Loucy (cell line): ENCODE measurements around the gene ADARB2.

Experiments used
- H2AFZ ChIP-seq: fragments of 200-600 bp; sonication (generic); 2 replicates; pipeline ENCODE4 v1.6.0; 2016; ENCODE audit warnings: antibody characterized with exemption, mild to moderate bottlenecking, low read length, moderate library complexity
- H3F3A ChIP-seq: fragments of 200-600 bp; 2 replicates; pipeline ENCODE4 v1.6.0; 2016; ENCODE audit warnings: antibody characterized with exemption, low read depth, mild to moderate bottlenecking
- H3K27me3 ChIP-seq: fragments of 200-600 bp; sonication (generic); 2 replicates; pipeline ENCODE4 v1.6.1; 2014; ENCODE audit warnings: low read length, mild to moderate bottlenecking; ENCODE audit not compliant: insufficient read depth, poor library complexity, severe bottlenecking
- H3K36me3 ChIP-seq: fragments of 200-600 bp; sonication (generic); 2 replicates; pipeline ENCODE4 v1.6.1; 2016; ENCODE audit warnings: low read length; ENCODE audit not compliant: insufficient read depth
- H3K4me1 ChIP-seq: fragments of 200-600 bp; sonication (generic); 2 replicates; pipeline ENCODE4 v1.5.1; 2014; ENCODE audit warnings: low read length, mild to moderate bottlenecking; ENCODE audit not compliant: insufficient read depth, poor library complexity, severe bottlenecking
- H3K4me2 ChIP-seq: fragments of 200-600 bp; sonication (generic); 2 replicates; pipeline ENCODE4 v1.6.0; 2014; ENCODE audit warnings: antibody characterized with exemption, low read length, low read depth, mild to moderate bottlenecking; ENCODE audit not compliant: poor library complexity, severe bottlenecking
- H3K4me3 ChIP-seq: fragments of 200-600 bp; sonication (generic); 2 replicates; pipeline ENCODE4 v1.5.1; 2014; ENCODE audit warnings: low read length, mild to moderate bottlenecking, mixed read lengths; ENCODE audit not compliant: poor library complexity, severe bottlenecking
- H3K79me2 ChIP-seq: fragments of 200-600 bp; sonication (generic); 2 replicates; pipeline ENCODE4 v1.6.1; 2014; ENCODE audit warnings: low read length; ENCODE audit not compliant: insufficient read depth
- H3K9ac ChIP-seq: fragments of 200-600 bp; sonication (generic); 2 replicates; pipeline ENCODE4 v1.6.0; 2014; ENCODE audit warnings: mild to moderate bottlenecking, low read depth, low read length, moderate library complexity; ENCODE audit not compliant: poor library complexity, severe bottlenecking
- H3K9me2 ChIP-seq: fragments of 200-600 bp; sonication (generic); replicated peaks from 2 replicates; pipeline ENCODE4 v1.6.1; 2016; ENCODE audit warnings: low read depth, low read length, mixed read lengths
- H3K9me3 ChIP-seq: fragments of 200-600 bp; sonication (generic); 2 replicates; pipeline ENCODE4 v1.6.1; 2014; ENCODE audit warnings: mild to moderate bottlenecking, antibody characterized with exemption, low read length, low read depth; ENCODE audit not compliant: insufficient read depth
- H4K20me1 ChIP-seq: fragments of 200-600 bp; sonication (generic); 2 replicates; pipeline ENCODE4 v1.6.0; 2014; ENCODE audit warnings: antibody characterized with exemption, low read length, mild to moderate bottlenecking; ENCODE audit not compliant: insufficient read depth, poor library complexity, severe bottlenecking
- CTCF ChIP-seq: fragments of 200-600 bp; sonication (generic); conservative IDR thresholded peaks from 2 replicates; pipeline ENCODE4 v1.5.1; 2014; ENCODE audit warnings: mild to moderate bottlenecking, antibody characterized with exemption, low read length
- EZH2phosphoT487 ChIP-seq: fragments of 200-600 bp; IDR thresholded peaks from 2 replicates; pipeline ENCODE4 v1.6.1; 2018; ENCODE audit warnings: antibody characterized with exemption, mild to moderate bottlenecking, moderate library complexity, borderline replicate concordance

ADARB2 gene

GRCh38 chr10:1516492-1517165 lies 220.7 kb downstream of the ADARB2 start:
- Histone ChIP-seq H3K27me3 (no peaks in the 10 kb centered on the region), H3K4me3 (no peak overlapping the region), H2AFZ (no peak overlapping the region), H3K9me2 (no peaks in the 10 kb centered on the region), H3K4me1 (no peaks in the 10 kb centered on the region), H3K4me2 (no peak overlapping the region), H3K9ac (no peak overlapping the region), H3K36me3 (no peaks in the 10 kb centered on the region), H3F3A (no peaks in the 10 kb centered on the region), H4K20me1 (no peaks in the 10 kb centered on the region), H3K9me3 (no peaks in the 10 kb centered on the region), H3K79me2 (no peaks in the 10 kb centered on the region)
- TF ChIP-seq CTCF (no peak), EZH2phosphoT487 (no peak)

- Histone ChIP-seq H3K27me3 (no peaks in the 10 kb centered on the region), H3K9me3 (no peaks in the 10 kb centered on the region), H3K79me2 (no peaks in the 10 kb centered on the region), H3K4me1 (no peaks in the 10 kb centered on the region), H3K9me2 (no peaks in the 10 kb centered on the region), H3K4me2 (no peak overlapping the region), H3K36me3 (no peaks in the 10 kb centered on the region), H4K20me1 (no peaks in the 10 kb centered on the region), H3F3A (no peaks in the 10 kb centered on the region), H2AFZ (no peak overlapping the region), H3K9ac (no peak overlapping the region), H3K4me3 (no peak overlapping the region)
- TF ChIP-seq CTCF (no peak), EZH2phosphoT487 (no peak)
These were observed 221.4 kb downstream of the ADARB2 start for GRCh38 chr10:1515780-1516491.

GRCh38 chr10:1515121-1515779 lies 222.1 kb downstream of the ADARB2 start:
- no peak overlapping the region for H2AFZ ChIP-seq
- no peak overlapping the region for H3K4me3 ChIP-seq
- no peaks in the 10 kb centered on the region for H3K79me2 ChIP-seq
- H4K20me1 ChIP-seq = no peaks in the 10 kb centered on the region
- no peak overlapping the region for H3K9ac ChIP-seq
- no peaks in the 10 kb centered on the region for H3F3A ChIP-seq
- no peak overlapping the region for H3K4me2 ChIP-seq
- H3K27me3 ChIP-seq = no peaks in the 10 kb centered on the region
- no peaks in the 10 kb centered on the region for H3K36me3 ChIP-seq
- no peaks in the 10 kb centered on the region for H3K9me2 ChIP-seq
- H3K4me1 ChIP-seq = no peaks in the 10 kb centered on the region
- no peaks in the 10 kb centered on the region for H3K9me3 ChIP-seq
- no peak for TF ChIP-seq EZH2phosphoT487
- no peak for TF ChIP-seq CTCF
